HEK293T (cell line): Measurements from ENCODE around the gene SRCIN1.

Experiments
- ARNT ChIP-seq: fragments of 450-650 bp; IDR thresholded peaks from 2 replicates; pipeline ENCODE4 v1.6.1; 2017; ENCODE audit warnings: mild to moderate bottlenecking
- BHLHE40 ChIP-seq: fragments of 450-650 bp; IDR thresholded peaks from 2 replicates; pipeline ENCODE4 v1.6.1; 2016; ENCODE audit warnings: mild to moderate bottlenecking, moderate library complexity, borderline replicate concordance
- CTBP1 ChIP-seq: fragments of 450-650 bp; IDR thresholded peaks from 2 replicates; pipeline ENCODE4 v1.6.1; 2016; ENCODE audit warnings: borderline replicate concordance
- ELF4 ChIP-seq: fragments of 450-650 bp; IDR thresholded peaks from 2 replicates; pipeline ENCODE4 v1.6.1; 2017; ENCODE audit warnings: antibody characterized with exemption
- FOXK2 ChIP-seq: fragments of 450-650 bp; IDR thresholded peaks from 2 replicates; pipeline ENCODE4 v1.6.1; 2016; ENCODE audit warnings: mild to moderate bottlenecking
- FOXM1 ChIP-seq: fragments of 450-650 bp; IDR thresholded peaks from 2 replicates; pipeline ENCODE4 v1.6.1; 2017; ENCODE audit warnings: mild to moderate bottlenecking, borderline replicate concordance
- NFRKB ChIP-seq: fragments of 450-650 bp; IDR thresholded peaks from 2 replicates; pipeline ENCODE4 v1.6.1; 2016; ENCODE audit warnings: mild to moderate bottlenecking, moderate library complexity
- SP1 ChIP-seq: fragments of 450-650 bp; IDR thresholded peaks from 2 replicates; pipeline ENCODE4 v1.6.1; 2017
- SUZ12 ChIP-seq: fragments of 450-650 bp; IDR thresholded peaks from 2 replicates; pipeline ENCODE4 v1.6.1; 2016; ENCODE audit warnings: mild to moderate bottlenecking
- TARDBP ChIP-seq: fragments of 450-650 bp; IDR thresholded peaks from 2 replicates; pipeline ENCODE4 v1.6.1; 2016
- ZNF384 ChIP-seq: fragments of 450-650 bp; IDR thresholded peaks from 2 replicates; pipeline ENCODE4 v1.6.1; 2016
- TF ChIP-seq, protein P1 (sequence below): fragments of 450-650 bp; IDR thresholded peaks from 2 replicates; pipeline ENCODE4 v1.6.1; 2016

DNA sequence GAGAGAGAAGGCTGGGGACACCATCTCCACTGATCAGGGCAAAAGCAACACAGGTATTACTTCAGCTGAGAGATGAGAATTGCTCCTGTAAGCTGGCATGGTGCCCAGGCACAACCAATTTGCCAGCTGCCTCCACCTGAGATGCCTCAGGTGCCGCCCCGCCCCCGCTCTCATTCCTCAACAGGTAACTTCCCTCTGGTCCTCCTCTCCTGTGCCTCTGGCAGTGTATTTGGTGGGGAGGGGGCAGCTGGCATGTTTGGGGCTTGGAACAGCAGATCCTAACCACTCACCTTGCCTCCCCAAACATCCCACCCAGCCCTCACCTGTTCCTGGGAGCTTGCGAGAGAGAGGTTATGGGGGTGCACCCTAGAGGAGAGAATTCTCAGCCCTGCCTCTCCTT lies 2.9 kb upstream of the SRCIN1 start:
- TF ChIP-seq FOXM1, result no peak
- no peak for TF ChIP-seq BHLHE40
- TF ChIP-seq SP1, result no peak
- TF ChIP-seq CTBP1, result no peak
- no peak for TF ChIP-seq NFRKB
- TF ChIP-seq ELF4, result no peak
- no peak for TF ChIP-seq ARNT
- no peak for TF ChIP-seq TARDBP
- no peak for TF ChIP-seq ZNF384
- no peak for TF ChIP-seq SUZ12
- no peak for TF ChIP-seq FOXK2
- TF ChIP-seq, protein P1, sequence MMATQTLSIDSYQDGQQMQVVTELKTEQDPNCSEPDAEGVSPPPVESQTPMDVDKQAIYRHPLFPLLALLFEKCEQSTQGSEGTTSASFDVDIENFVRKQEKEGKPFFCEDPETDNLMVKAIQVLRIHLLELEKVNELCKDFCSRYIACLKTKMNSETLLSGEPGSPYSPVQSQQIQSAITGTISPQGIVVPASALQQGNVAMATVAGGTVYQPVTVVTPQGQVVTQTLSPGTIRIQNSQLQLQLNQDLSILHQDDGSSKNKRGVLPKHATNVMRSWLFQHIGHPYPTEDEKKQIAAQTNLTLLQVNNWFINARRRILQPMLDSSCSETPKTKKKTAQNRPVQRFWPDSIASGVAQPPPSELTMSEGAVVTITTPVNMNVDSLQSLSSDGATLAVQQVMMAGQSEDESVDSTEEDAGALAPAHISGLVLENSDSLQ, result no peak
